PC-3 (cell line): Measurements from ENCODE around the gene CAMTA1.

ENCODE experiments used
- EZH2phosphoT487 ChIP-seq: fragments of 300-600 bp; sonication (generic); IDR thresholded peaks from 2 replicates; pipeline ENCODE4 v1.6.1; 2018; ENCODE audit warnings: mild to moderate bottlenecking, antibody characterized with exemption, low read length, borderline replicate concordance
- TF ChIP-seq, protein P1 (sequence below): fragments of 300-600 bp; sonication (generic); conservative IDR thresholded peaks from 2 replicates; pipeline ENCODE4 v1.5.1; 2017; ENCODE audit warnings: antibody characterized with exemption, low read depth, mild to moderate bottlenecking, low read length

DNA sequence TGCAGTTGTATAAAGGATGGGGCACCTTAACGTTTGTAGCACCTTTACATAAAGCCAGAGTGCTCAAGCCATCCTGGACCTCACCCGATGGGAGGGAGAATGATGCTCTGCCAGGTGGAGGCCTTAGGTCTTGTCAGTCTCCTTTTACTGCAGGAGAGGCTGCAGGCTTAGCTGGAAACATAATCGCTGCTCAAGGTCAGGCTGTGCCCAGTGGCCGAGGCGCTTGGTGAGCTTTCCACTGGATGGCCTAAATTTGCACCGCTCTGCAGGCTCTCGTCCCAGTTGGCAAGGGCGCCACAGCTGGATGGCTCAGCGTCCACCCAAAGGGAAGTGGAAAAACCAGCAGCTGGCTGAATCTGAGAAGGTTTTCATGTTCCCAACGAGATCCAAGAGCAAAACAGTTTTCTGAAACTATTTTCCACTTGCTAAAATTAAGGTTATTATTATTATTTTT lies 438.9 kb downstream of the CAMTA1 start:
- TF ChIP-seq, protein P1, sequence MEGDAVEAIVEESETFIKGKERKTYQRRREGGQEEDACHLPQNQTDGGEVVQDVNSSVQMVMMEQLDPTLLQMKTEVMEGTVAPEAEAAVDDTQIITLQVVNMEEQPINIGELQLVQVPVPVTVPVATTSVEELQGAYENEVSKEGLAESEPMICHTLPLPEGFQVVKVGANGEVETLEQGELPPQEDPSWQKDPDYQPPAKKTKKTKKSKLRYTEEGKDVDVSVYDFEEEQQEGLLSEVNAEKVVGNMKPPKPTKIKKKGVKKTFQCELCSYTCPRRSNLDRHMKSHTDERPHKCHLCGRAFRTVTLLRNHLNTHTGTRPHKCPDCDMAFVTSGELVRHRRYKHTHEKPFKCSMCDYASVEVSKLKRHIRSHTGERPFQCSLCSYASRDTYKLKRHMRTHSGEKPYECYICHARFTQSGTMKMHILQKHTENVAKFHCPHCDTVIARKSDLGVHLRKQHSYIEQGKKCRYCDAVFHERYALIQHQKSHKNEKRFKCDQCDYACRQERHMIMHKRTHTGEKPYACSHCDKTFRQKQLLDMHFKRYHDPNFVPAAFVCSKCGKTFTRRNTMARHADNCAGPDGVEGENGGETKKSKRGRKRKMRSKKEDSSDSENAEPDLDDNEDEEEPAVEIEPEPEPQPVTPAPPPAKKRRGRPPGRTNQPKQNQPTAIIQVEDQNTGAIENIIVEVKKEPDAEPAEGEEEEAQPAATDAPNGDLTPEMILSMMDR: no peak
- TF ChIP-seq EZH2phosphoT487: no peak
